ENCODE measurements around the gene EEPD1.

The EEPD1 gene

DNA sequence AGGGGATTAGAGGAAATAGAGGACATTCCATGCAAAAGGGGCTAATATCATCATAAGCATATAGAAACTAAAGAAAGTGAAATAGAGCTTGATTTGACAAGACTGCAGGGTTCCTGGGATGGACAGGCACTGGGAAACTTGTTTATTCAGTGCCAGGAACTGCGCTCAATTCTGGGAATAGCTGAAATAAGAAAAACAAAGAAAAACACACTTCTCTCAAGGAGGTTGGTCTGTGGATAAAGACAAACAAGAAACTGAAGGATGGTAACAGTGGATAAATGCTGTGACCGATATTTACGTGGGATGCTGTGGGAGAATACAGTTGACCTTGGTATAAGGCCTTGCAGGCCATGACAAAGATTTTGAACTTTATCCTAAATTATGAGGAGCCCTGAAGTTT, 195.7 kb downstream of the EEPD1 start:
- DNase-seq: no peak

DNA sequence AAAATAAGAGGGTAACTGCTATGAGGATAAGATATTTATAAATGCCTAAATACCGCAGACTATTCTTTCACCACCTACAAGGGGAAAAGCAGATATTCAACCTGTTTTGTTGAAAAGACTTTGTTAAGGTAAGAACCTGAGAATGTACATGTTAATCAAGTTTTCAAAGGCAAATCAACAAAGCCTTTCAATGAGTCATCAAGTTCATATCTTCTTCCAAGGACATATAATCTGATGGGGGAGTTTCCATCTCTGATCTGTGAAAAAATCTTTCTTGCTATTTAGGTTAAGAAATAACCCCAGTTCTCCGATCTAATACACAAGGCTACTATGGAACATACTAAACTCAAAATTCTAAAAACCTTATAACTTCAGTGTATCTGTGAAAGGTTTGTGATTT, 196.6 kb downstream of the EEPD1 start:
- DNase-seq: no peak

Measured in midbrain (tissue), 1 donor.